MM.1S (cell line): ENCODE measurements around the gene TOLLIP.

Experiments used
- DNase-seq: peaks from one replicate; pipeline ENCODE4 v3.0.0-alpha.2; 2015
- H2AFZ ChIP-seq: fragments of 300-600 bp; sonication (generic); 2 replicates; pipeline ENCODE4 v1.6.0; 2016; ENCODE audit warnings: antibody characterized with exemption, low read length
- H3F3A ChIP-seq: fragments of 300-600 bp; sonication (generic); 2 replicates; pipeline ENCODE4 v1.6.1; 2016; ENCODE audit warnings: mild to moderate bottlenecking, antibody characterized with exemption, low read length, moderate library complexity, mixed read lengths; ENCODE audit not compliant: insufficient read depth
- H3K27ac ChIP-seq: fragments of 300-600 bp; sonication (generic); 2 replicates; pipeline ENCODE4 v1.5.1; 2016; ENCODE audit warnings: mild to moderate bottlenecking, low read length
- H3K27me3 ChIP-seq: fragments of 300-600 bp; sonication (generic); replicated peaks from 2 replicates; pipeline ENCODE4 v1.6.0; 2016; ENCODE audit warnings: low read length; ENCODE audit not compliant: insufficient read depth
- H3K36me3 ChIP-seq: fragments of 300-600 bp; sonication (generic); replicated peaks from 2 replicates; pipeline ENCODE4 v1.6.1; 2016; ENCODE audit warnings: mild to moderate bottlenecking, low read length, mixed read lengths; ENCODE audit not compliant: insufficient read depth
- H3K4me1 ChIP-seq: fragments of 300-600 bp; sonication (generic); 2 replicates; pipeline ENCODE4 v1.6.1; 2016; ENCODE audit warnings: low read length, mixed read lengths
- H3K4me2 ChIP-seq: fragments of 300-600 bp; sonication (generic); 2 replicates; pipeline ENCODE4 v1.6.0; 2016; ENCODE audit warnings: low read depth, low read length
- H3K4me3 ChIP-seq: fragments of 300-600 bp; sonication (generic); 2 replicates; pipeline ENCODE4 v1.5.1; 2016; ENCODE audit warnings: low read length, mixed read lengths
- H3K79me2 ChIP-seq: fragments of 300-600 bp; sonication (generic); 2 replicates; pipeline ENCODE4 v1.6.1; 2016; ENCODE audit warnings: mixed run types, low read length, mixed read lengths
- H3K9ac ChIP-seq: fragments of 300-600 bp; sonication (generic); 2 replicates; pipeline ENCODE4 v1.6.1; 2016; ENCODE audit warnings: low read length, mixed read lengths
- H3K9me2 ChIP-seq: fragments of 300-600 bp; sonication (generic); replicated peaks from 2 replicates; pipeline ENCODE4 v1.6.1; 2016; ENCODE audit warnings: mild to moderate bottlenecking, low read length, mixed read lengths; ENCODE audit not compliant: insufficient read depth
- H3K9me3 ChIP-seq: fragments of 300-600 bp; sonication (generic); replicated peaks from 2 replicates; pipeline ENCODE4 v1.6.1; 2016; ENCODE audit warnings: mild to moderate bottlenecking, low read length, mixed read lengths; ENCODE audit not compliant: insufficient read depth
- H4K20me1 ChIP-seq: fragments of 300-600 bp; sonication (generic); 2 replicates; pipeline ENCODE4 v1.6.1; 2016; ENCODE audit warnings: mild to moderate bottlenecking, low read length, moderate library complexity, mixed read lengths; ENCODE audit not compliant: insufficient read depth
- EZH2 ChIP-seq: fragments of 300-600 bp; sonication (generic); optimal IDR thresholded peaks from 2 replicates; pipeline ENCODE3; 2017; ENCODE audit warnings: low read depth, mild to moderate bottlenecking, antibody characterized with exemption, low read length, mixed read lengths
- EZH2phosphoT487 ChIP-seq: fragments of 300-600 bp; sonication (generic); IDR thresholded peaks from 2 replicates; pipeline ENCODE4 v1.6.1; 2018; ENCODE audit warnings: antibody characterized with exemption, low read length
- TF ChIP-seq, protein P1 (sequence below): fragments of 300-600 bp; sonication (generic); IDR thresholded peaks from 2 replicates; pipeline ENCODE4 v1.5.1; 2016; ENCODE audit warnings: antibody characterized with exemption, low read length, mixed read lengths

Gene TOLLIP

DNA sequence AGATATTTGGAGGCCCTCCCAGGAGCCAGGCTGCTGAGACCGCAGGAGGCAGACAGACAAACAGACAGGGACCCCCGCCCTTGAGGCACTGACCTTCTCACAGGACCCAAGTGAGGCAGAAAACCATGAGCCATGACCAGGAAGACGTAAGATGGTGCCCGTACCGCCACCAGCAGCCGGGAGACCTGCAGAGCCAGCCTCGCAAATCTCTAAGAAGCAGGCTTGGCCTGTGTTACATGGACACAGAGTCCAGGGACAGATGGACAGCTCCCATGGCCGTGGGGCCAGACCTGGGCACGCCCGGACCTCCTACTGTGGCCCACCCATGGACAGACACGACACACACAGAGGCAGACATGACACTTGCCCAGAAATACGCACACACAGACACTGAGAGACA, 30.7 kb upstream of the TOLLIP start:
- Histone ChIP-seq H3F3A (peaks cover 22% of the 10 kb centered on the region), H3K79me2 (no peaks in the 10 kb centered on the region), H3K27me3 (peaks cover 30% of the 10 kb centered on the region), H3K9me3 (no peaks in the 10 kb centered on the region), H3K9me2 (no peaks in the 10 kb centered on the region), H4K20me1 (no peaks in the 10 kb centered on the region), H3K4me1 (peaks cover 9% of the 10 kb centered on the region), H2AFZ (no peak overlapping the region), H3K36me3 (no peaks in the 10 kb centered on the region), H3K9ac (no peak overlapping the region), H3K4me3 (no peak overlapping the region), H3K27ac (no peak overlapping the region), H3K4me2 (no peak overlapping the region)
- DNase-seq: no peak
- TF ChIP-seq EZH2phosphoT487 (no peak), EZH2 (no peak)
- TF ChIP-seq, protein P1, sequence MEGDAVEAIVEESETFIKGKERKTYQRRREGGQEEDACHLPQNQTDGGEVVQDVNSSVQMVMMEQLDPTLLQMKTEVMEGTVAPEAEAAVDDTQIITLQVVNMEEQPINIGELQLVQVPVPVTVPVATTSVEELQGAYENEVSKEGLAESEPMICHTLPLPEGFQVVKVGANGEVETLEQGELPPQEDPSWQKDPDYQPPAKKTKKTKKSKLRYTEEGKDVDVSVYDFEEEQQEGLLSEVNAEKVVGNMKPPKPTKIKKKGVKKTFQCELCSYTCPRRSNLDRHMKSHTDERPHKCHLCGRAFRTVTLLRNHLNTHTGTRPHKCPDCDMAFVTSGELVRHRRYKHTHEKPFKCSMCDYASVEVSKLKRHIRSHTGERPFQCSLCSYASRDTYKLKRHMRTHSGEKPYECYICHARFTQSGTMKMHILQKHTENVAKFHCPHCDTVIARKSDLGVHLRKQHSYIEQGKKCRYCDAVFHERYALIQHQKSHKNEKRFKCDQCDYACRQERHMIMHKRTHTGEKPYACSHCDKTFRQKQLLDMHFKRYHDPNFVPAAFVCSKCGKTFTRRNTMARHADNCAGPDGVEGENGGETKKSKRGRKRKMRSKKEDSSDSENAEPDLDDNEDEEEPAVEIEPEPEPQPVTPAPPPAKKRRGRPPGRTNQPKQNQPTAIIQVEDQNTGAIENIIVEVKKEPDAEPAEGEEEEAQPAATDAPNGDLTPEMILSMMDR: no peak

GRCh38 chr11:1339066-1339675, 29.7 kb upstream of the TOLLIP start:
- no peak for TF ChIP-seq EZH2phosphoT487
- TF ChIP-seq, protein P1: no peak
- no peak for TF ChIP-seq EZH2
- DNase-seq: no peak
- no peak overlapping the region for H3K4me3 ChIP-seq
- H3K27me3 ChIP-seq: peaks cover 26% of the 10 kb centered on the region
- no peaks in the 10 kb centered on the region for H3K9me3 ChIP-seq
- no peak overlapping the region for H3K4me2 ChIP-seq
- H2AFZ ChIP-seq: no peak overlapping the region
- H3K4me1 ChIP-seq: peaks cover 12% of the 10 kb centered on the region
- no peak overlapping the region for H3K9ac ChIP-seq
- no peaks in the 10 kb centered on the region for H3K36me3 ChIP-seq
- H4K20me1 ChIP-seq: no peaks in the 10 kb centered on the region
- H3F3A ChIP-seq: peaks cover 22% of the 10 kb centered on the region
- no peaks in the 10 kb centered on the region for H3K9me2 ChIP-seq
- no peak overlapping the region for H3K27ac ChIP-seq
- no peaks in the 10 kb centered on the region for H3K79me2 ChIP-seq

GRCh38 chr11:1338201-1339065, 29.0 kb upstream of the TOLLIP start:
- Histone ChIP-seq H3K36me3 (no peaks in the 10 kb centered on the region), H3K27me3 (peaks cover 26% of the 10 kb centered on the region)

More at GRCh38 chr11:1338201-1339065, 29.0 kb upstream of the TOLLIP start:
- Histone ChIP-seq H3K9ac (no peak overlapping the region), H3K27ac (no peak overlapping the region), H2AFZ (no peak overlapping the region), H3K4me2 (no peak overlapping the region), H3F3A (peaks cover 22% of the 10 kb centered on the region), H3K9me3 (no peaks in the 10 kb centered on the region), H3K4me3 (no peak overlapping the region), H3K4me1 (peaks cover 12% of the 10 kb centered on the region), H4K20me1 (no peaks in the 10 kb centered on the region), H3K79me2 (no peaks in the 10 kb centered on the region), H3K9me2 (no peaks in the 10 kb centered on the region)
- DNase-seq: no peak
- TF ChIP-seq EZH2phosphoT487 (no peak), EZH2 (no peak)
- TF ChIP-seq, protein P1: no peak
